Prostate gland (tissue), 2 donors: Measurements from ENCODE around the gene RNF220.

Source experiments
- POLR2AphosphoS5 ChIP-seq: sonication (generic); formaldehyde crosslinking; IDR thresholded peaks from one replicate; pipeline ENCODE4 v1.6.1; 2017; ENCODE audit warnings: antibody characterized with exemption
- TF ChIP-seq, protein P1 (sequence below), 4 experiments: fragments of 200-600 bp in 2 of 4; fragments of 450-650 bp in 2 of 4; sonication (generic) in 2 of 4; IDR thresholded peaks; 1 replicate in 3 of 4; 2 replicates in 1 of 4; pipeline ENCODE4 v1.5.1; 2016 to 2019; ENCODE audit warnings: antibody characterized with exemption in 4 of 4, mild to moderate bottlenecking in 2 of 4, moderate library complexity in 2 of 4

- no peak for TF ChIP-seq POLR2AphosphoS5
- TF ChIP-seq, protein P1, sequence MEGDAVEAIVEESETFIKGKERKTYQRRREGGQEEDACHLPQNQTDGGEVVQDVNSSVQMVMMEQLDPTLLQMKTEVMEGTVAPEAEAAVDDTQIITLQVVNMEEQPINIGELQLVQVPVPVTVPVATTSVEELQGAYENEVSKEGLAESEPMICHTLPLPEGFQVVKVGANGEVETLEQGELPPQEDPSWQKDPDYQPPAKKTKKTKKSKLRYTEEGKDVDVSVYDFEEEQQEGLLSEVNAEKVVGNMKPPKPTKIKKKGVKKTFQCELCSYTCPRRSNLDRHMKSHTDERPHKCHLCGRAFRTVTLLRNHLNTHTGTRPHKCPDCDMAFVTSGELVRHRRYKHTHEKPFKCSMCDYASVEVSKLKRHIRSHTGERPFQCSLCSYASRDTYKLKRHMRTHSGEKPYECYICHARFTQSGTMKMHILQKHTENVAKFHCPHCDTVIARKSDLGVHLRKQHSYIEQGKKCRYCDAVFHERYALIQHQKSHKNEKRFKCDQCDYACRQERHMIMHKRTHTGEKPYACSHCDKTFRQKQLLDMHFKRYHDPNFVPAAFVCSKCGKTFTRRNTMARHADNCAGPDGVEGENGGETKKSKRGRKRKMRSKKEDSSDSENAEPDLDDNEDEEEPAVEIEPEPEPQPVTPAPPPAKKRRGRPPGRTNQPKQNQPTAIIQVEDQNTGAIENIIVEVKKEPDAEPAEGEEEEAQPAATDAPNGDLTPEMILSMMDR (IDR thresholded peaks at IDR 0.05), result no peak
Measured at GRCh38 chr1:44436401-44437106, 31.5 kb downstream of the RNF220 start.
